ENCODE results near the gene TOR1A.
A peak's percentile ranks its signal among the peaks of the same experiment; 100 is the strongest.

The TOR1A gene

DNA sequence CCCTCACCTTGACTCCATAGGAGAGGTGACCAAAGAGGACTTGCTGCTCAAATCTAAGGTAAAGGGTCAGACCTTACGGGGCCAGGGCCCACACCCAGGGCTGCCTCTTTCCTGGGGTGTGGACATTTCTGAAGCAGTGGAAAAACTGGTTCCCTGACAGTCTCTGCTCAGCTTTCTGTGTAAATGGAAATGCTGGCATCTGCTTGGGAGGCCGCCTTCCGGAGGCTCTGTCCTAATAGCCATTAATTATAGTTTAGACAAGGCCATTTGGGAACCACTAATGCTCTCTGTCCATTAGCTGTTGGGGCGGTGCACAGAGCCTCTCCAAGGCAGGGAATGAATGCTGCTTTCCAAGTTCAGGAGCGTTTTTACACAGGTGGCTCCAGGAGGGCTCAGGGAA lies 28.6 kb upstream of the TOR1A start:
- DNase-seq (ENCODE audit: low read depth): no peak

DNA sequence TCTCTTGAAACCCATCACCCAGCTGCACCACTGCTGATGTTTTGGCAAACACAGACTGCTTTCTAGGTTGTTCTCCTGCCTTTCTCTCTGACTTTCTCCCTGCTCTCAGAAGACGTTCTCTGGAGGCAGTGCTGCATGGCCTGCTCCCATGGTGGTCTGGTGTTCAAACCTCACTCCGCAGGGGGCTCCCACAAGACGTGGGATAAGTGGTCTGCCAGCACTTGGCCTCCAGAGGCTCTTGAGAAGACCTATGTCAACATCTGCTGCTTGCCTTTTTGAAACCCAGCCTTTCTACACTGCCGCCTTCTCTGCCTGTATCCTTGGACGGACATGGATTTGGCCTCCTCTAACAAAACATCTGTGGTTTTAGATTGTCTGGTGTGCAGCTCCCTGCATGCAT lies 27.9 kb upstream of the TOR1A start:
- DNase-seq (ENCODE audit: low read depth): no peak

DNA sequence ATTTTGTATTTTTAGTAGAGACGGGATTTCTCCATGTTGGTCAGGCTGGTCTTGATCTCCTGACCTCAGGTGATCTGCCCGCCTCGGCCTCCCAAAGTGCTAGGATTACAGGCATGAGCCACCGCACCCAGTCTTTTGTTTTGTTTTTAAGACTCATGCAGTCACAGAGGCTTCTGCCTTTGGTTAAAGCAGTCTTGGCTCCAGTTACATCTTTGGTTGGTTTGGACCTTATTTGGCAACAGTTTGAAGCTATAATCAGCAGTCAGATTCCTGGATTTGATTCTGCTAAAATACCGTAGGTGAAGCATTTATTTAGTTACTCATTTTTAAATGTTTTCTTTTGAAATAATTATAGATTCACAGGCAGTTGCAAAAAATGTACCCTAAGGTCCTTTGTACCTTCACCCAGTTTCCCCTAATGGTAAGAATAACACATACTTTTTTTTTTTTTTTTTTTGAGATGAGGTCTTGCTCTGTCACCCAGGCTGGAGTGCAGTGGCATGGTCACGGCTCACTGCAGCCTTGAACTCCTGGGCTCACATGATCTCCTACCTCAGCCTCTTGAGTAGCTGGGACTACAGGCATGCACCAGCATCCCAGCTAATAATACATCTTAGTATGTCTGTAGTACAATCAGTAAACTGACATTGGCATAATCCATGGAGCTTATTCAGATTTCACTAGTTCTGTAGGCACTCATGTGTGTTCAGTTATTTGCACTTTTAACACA lies 27.1 kb upstream of the TOR1A start:
- DNase-seq (ENCODE audit: low read depth): no peak

DNA sequence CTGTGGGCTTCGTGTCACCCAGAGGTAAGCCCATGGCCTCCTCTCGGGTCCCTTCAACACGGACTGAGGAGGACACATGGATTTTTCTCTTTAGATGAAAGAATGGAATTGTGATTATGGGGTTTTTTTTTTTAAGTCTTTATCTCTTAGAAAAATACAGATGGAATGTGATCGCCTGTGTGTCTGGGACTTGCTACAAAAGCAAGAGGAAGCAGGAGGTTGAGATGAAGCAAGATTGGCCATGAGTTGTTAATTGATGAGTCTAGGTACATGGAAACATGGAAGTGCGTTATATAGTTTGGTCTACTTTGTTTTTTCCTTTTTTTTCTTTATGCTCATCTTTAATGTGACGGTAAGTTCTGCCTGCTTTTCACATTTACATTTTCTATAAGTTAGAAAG lies 26.0 kb upstream of the TOR1A start:
- no peak for DNase-seq (ENCODE audit: low read depth)

DNA sequence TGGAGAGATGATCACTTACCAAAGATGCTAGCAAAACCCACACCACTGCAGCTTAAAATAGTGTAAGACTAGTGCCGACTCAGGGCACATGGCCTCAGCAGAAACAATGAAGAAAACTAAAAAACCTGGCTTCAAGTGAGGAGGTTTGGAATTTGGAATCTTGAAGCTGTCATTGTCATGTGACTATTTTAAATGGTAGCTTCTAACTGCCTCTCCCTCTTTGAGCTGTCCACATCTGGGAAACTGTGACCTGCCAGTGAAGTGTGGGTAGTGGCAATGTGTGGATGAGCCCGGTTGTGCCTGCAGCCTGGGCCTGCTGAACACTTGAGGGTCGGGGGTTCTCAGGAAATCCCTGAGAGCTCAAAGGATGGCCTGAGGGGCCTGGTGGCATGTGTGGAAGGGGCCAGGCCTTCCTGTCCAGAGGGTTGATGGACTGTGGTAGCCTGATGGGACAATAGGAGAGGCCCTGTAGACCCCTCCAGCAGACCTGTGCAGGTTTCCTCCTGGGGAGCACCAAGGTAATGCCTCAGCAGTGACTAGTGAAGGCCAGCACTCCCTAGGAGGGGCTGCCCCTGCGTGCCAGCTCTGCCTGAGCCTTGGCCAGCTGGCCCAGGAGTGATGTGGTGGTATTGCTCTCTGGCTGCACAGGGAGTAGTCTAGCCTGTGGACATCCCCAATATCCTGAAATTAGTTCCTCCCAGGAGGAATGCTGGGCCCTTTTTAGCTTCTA lies 24.9 kb upstream of the TOR1A start:
- DNase-seq (ENCODE audit: low read depth): no peak

DNA sequence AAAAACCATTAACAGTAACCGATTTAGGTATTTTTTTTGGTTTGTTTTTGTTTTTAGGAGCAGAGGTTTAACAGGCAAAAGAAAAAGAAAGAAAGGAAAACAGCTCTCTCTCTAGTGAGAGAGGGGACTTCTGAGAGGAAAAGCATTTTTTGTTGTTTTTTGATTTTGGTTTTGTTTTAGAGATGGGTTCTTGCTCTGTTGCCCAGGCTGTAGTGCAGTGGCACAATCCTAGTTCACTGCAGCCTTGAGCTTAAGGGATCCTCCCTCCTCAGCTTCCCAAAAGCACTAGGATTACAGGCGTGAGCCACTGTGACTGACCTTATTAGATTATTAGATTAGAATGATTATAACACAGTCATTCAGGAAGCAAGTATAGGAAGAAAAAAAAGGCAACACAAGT lies 21.4 kb upstream of the TOR1A start:
- DNase-seq (ENCODE audit: low read depth): no peak

DNA sequence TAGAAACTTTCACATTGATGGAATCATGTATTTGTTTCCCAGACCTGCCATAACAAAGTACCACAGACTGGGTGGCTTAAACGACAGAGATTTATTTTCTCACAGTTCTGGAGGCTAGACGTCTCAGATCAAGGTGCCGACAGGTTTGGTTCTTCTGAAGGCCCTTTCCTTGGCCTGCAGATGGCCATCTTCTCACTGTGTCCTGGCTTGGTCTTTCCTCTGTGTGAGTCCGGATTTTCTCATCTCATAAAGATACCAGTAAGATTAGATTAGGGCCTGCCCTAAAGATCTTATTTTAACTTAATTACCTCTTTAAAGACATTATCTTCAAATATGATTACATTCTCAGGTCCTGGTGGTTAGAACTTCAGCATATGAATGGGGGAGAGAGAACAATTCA lies 17.1 kb upstream of the TOR1A start:
- no peak for DNase-seq (ENCODE audit: low read depth)

DNA sequence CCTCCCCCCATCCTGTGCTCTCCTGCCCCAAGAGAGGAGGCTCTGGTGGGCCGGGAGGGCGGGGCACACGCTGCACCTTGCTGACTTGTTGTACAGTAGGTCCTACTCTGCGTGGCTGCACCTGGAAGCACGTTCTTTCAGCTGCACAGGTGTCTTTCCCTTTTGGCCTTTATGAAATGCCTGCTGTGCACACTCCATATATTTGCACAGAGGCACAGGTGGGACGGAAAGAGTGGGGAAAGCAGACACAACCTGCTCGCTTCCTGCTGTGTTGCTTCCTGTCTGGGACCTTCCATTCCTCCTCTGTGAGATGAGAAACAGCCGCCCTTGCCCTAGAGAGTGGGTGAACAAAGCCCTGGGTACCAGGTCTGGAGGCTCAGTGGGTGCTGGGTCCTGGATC lies 16.1 kb upstream of the TOR1A start:
- no peak for DNase-seq (ENCODE audit: low read depth)

DNA sequence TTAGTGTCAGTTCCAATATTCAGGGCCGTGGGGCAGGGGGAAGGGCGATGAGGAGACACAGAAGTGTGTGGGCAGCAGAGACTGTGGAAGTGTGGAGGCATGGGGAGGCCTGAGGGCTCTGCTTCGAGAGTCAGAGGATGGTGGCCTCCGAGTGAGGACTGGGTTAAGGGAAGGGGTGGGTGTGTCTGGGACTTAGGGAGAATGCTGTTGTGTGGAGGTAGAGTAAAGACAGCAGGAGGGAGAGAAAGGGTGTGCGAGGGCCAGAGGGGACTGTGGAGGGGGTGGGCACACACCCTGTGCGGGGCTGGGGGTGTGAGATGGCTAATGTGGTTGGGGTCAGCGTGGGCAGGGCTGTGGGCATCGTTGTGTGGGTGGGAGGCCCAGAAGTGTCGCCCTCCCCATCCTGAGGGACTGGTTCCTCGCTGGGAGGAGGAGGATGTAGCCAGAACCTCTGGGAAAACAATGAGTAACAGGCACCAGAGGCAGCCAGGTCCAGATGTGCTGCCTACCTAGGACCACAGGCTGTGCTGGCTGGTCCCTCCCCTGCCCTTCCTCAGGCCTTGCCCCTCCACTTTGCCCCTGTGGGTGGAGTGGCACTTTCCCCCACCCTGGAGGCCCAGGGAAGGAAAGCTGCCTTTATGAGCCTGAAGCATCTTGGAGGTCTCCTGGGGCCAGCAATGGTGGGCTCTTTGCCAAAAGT lies 15.5 kb upstream of the TOR1A start:
- no peak for DNase-seq (ENCODE audit: low read depth)

DNA sequence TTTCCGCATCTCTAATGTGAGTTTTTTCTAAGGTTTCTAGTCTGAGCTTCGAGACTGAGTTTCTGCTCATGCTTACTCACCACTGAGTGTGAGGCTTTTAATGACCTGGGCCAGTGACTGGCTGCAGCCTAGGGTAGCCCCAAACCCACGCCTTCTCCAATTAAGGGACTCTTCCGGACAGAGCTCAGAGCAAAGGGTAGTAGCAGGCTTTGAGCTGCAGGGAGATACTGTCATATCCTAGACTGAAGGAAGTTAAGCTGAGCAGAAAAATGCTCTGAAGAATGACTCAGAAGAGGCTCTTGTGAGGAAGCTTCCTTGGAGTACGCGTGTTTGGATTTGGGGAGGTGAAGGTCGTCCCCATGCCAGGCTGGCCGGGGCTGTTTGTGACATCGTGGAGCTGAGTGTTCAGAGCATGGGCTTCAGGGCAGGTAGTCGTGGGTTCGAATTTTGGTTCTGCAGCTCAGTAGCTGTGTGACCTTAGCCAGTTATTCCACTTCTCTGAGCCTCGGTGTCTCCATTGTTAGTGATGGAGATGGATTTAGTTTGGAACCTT lies 14.8 kb upstream of the TOR1A start:
- DNase-seq (ENCODE audit: low read depth): peak; percentile 24

DNA sequence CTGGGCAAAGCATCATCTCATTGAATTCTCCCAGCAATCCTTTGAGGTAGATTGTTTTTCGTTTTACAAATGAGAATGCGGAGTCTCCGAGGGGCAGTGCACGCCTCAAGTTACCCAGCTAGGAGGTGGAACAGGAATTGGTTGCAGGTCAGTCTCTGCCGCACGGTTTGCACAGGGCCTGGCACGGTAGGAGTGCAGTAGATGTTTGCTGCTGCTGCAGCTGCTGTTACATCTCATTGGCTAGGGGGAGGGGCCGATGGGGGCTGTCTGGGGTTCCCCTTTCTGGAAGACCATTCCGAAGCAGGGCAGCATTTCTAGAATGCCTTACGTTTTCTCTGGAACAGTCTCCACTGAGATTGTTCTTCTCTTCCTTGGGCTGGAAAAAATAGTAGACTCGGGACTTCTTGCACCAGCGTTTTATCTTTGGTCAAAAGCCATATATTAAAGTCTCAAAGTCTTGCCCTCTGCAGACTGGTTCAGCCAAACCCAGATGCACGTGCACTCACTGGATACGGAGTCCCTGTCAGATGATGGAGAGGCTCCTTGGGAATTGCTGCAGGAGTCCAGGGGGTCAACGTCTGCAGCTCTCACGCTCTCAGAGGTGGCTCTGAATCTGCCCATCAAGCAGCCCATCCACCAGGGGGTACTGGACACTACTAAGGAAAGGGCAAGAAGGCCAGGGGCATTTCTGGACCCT lies 12.5 kb upstream of the TOR1A start:
- DNase-seq (ENCODE audit: low read depth): peak; percentile 48

DNA sequence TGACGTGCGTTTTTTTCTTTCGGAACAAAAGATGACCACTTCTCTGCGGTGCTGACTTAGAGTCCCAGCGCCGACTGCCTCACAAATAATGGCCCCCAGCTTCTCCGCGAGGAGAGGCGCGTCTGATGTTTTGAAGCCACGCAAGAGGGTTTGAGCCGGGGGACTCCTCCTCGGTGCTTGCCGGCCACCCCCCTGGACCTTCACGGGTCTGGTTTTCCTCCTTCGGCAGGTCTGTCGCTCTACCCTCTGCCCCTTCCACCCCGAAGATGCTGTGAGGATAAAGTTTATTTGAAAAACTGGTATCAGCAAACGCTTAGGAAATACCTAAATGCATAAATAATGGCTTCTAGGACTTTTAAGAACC lies 11.9 kb upstream of the TOR1A start:
- DNase-seq (ENCODE audit: low read depth): no peak

DNA sequence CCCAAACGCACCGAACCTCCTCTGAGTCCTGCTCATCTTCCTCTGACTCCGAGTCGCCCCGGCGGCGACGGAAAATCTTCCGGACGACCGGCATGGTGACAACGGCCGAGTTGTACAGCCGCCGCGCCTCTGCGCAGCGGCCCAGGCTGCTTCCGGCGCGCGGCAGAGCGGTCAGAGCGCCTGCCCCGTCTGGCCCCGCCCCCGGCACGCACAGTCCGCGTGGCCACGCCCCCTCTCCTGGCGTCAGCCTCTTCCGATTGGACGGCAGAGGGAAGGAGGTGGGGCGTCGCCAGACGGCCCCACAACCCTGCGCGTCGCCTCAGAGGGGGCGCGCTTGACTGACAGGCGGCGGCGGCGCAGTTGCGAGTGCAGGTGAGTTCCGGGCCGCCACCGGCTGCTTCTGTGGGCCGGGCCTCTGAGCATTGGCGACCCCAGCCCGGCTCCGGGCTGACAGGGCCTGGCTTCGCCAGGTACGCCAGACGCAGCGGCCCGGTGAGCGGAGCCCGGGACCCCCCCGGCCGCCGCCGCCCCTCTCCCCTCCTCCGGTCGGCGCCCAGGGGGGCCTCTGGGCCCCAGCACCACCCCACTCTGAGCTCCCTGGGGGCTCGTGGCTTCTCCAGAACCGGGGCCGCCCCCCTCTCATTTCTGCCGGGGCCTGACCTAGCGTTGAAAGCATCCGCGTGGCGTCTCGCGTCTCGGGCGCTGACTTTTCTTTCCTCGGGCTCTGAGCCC lies 11.4 kb upstream of the TOR1A start, which contains the start of the genes C9orf78 and USP20:
TSS of gene C9orf78 (minus strand) at position 148 of the 732 bp plus-strand sequence. CDS start at position 94, 54 bp downstream.
TSS of gene USP20 (plus strand) at position 331 of the 732 bp plus-strand sequence. CDS start 17,098 bp downstream, outside the sequence.
- peak; percentile 94 for DNase-seq (ENCODE audit: low read depth)

DNA sequence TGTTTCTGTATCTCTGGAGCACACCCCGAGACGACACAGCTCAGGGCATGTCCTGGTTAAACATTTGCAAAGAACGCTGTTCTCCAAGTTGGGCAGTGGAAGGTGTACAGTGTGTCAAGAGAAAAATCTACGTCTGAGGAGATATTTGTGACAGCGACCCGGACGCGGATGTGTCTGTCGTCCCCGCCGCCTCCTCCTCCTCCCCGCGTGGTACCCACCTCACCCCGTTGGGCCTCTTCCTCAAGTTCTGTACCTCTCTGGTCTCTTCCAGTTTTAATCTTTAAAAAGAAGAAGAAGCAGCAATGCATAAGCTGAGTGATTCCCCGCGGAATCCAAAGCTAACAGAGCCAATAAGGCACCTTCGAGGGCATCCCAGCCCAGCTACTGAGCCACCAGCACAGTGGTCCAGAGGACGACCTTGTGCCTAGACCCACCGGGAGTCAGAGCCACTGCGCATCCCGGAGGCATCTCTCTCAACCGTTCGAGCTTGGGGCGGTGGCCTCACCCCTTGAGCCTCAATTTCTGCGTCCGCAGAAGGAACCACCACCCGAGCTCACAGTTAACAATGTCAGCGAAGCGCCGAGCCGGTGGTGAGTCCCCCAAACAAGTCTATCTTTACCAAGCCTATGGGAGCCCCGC lies 10.7 kb upstream of the TOR1A start:
- DNase-seq (ENCODE audit: low read depth): peak; percentile 38

DNA sequence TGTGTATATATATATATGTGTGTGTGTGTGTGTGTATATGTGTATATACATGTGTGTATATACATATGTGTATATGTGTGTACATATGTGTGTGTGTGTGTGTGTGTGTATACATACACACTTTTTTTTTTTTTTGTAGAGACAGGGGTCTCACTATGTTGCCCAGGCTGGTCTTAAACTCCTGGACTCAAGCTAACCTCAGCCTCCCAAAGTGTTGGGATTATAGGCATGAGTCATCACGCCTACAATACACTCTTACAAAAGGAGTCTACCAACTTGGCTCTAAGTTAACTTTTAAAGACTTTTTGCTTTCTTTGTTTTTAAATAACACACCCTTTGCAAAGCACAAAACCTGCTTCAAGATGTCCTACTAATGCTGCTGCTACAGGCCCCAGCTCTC lies 9.0 kb upstream of the TOR1A start:
- no peak for DNase-seq (ENCODE audit: low read depth)

DNA sequence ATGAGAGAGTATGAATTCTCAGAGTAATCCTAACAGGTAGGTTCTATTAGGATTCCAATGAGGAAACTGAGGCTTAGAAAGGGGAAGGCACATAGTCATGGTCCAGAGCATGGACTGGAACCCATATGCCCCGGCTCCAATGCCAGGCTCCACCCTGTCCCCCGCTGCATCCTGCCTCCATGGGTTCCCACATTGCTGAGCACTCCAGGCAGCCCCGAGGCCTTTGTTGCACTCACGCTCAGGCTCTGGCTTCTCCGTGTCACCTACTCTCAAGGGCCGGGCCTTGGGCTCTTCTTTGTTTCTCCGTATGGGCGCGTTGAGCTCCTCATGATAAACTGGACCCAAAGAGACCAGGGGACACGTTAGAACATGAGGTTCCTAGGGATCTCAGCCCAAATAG lies 5.0 kb upstream of the TOR1A start:
- DNase-seq (ENCODE audit: low read depth): no peak

DNA sequence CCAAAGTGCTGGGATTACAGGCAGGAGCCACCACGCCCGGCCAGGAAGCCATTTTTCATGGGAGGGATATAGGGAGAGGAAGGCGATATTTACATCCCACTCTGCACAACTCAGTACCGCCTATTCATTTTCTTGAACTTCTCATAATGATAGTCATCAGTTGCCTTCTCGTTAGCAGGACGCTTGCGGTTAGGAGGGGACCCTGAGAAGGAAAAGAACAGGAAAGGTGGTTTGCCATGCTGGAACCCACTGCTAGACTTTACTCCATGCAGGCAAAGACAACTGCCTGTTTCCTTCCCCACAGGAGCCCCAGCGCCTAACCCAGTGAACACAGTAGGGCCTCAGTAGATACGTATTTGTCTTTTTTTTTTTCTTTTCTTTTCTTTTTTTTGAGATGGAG lies 4.1 kb upstream of the TOR1A start:
- no peak for DNase-seq (ENCODE audit: low read depth)

DNA sequence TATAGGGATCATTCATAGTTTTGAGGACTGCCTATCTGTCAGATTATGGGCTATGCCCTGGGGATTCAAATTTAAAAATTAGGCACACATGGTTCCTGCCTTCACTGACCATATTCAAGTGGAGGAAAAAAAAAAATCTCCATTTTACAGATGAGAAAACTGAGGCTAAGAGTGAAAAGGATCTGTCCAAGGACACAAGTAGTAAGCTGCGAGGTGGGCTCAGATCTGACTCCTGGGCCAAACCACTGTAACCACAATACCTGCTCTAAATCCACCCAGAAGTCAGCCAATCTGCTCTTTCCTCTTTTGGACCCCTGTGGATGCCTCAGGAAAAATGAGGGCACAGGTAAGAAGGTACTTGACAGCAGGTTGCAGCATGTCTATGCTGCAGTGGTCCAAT lies 2.8 kb upstream of the TOR1A start:
- DNase-seq (ENCODE audit: low read depth): no peak

DNA sequence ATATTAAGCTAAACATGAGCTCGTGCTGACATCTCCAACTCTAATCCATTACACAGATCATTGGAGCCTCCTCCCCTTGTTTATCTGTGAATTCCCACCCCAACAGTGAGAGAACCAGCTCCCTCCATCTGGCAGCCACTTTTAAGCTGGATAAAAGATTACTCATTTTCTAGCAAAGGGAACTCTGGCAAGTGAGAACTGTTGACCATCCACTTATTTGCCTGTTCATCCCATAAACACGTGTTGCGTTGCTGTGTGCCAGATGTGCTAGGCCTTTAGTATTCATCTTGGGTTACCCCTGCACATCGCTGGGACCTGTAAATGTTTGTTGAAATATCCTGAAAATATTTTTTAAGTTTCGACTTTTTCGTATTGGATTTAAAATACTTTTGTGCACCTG lies 2.4 kb upstream of the TOR1A start:
- DNase-seq (ENCODE audit: low read depth): no peak

DNA sequence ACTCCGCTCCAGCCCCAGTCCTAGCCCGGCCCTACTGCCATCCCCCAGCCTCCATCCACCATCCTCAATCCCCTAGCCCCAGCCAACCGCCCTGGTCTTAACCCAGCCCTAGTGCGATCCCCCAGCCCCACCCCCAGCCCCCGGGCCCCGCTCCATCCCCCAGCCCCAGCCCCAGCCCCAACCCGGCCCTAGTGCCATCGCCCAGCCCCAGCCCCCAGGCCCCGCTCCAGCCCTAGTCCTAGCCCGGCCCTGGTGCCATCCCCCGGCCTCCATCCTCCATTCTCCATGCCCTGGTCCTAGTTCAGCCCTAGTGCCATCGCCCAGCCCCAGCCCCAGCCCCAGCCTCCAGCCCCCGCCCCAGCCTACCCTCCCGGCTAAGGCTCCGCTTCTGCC lies 398 bp downstream of the TOR1A start:
- DNase-seq (ENCODE audit: low read depth): no peak

Measured in T-helper 22 cell (primary cell).